Renal cortex interstitium (tissue), 11 donors: ENCODE measurements around the gene TNIP3. TPM values are rescaled to one million over a fixed set of nuclear protein-coding genes. Genes with fewer than 3 reads are reported as not detected.
"Not testable (repeated sequence)": the region's sequence is repeated elsewhere in the genome, so short reads cannot be mapped to it uniquely, and the experiment has no call there.

Experiments
- DNase-seq, 11 donors: peaks; one replicate each; pipeline ENCODE4 v3.0.0-alpha.2; 2013; ENCODE audit warnings: low read depth in 9 of 11, low spot score in 4 of 11; ENCODE audit errors: extremely low read depth in 1 of 11
- polyA plus RNA-seq, 3 donors: library from polyadenylated mRNA; unstranded; fragments of 120-200 nt; gene quantifications; one replicate each; pipeline ENCODE4 v1.2.1, GENCODE V29; 2013; ENCODE audit not compliant: insufficient read length in 3 of 3

Gene TNIP3
- polyA plus RNA-seq, 3 donors = 1.7 to 3.1 (median 2.6) TPM

- no peak for DNase-seq
Measured at GRCh38 chr4:121183361-121183760, 19.2 kb upstream of the TNIP3 start.

GRCh38 chr4:121182296-121182695, 18.2 kb upstream of the TNIP3 start:
- DNase-seq = peak in 6 of 11 donors; percentile 4 to 23 (median 8)

GRCh38 chr4:121181493-121181892, 17.4 kb upstream of the TNIP3 start:
- DNase-seq = no peak

GRCh38 chr4:121180558-121180957, 16.4 kb upstream of the TNIP3 start:
- no peak for DNase-seq

- DNase-seq = no peak
Measured at GRCh38 chr4:121177246-121178137, 13.4 kb upstream of the TNIP3 start.

GRCh38 chr4:121176082-121176934, 12.2 kb upstream of the TNIP3 start:
- DNase-seq = no peak

GRCh38 chr4:121171477-121171876, 7.4 kb upstream of the TNIP3 start:
- not testable (repeated sequence) for DNase-seq

- no peak for DNase-seq
Measured at GRCh38 chr4:121168446-121169281, 4.5 kb upstream of the TNIP3 start.

- no peak for DNase-seq
Measured at GRCh38 chr4:121166976-121167375, 2.9 kb upstream of the TNIP3 start.

- DNase-seq = no peak
Measured at GRCh38 chr4:121165206-121165605, 1.1 kb upstream of the TNIP3 start.

GRCh38 chr4:121156822-121157769, 7.0 kb downstream of the TNIP3 start:
- peak in 4 of 11 donors; percentile 7 to 30 (median 15) for DNase-seq

GRCh38 chr4:121155893-121156292, 8.2 kb downstream of the TNIP3 start:
- no peak for DNase-seq

GRCh38 chr4:121154103-121154515, 10.0 kb downstream of the TNIP3 start:
- DNase-seq = no peak

GRCh38 chr4:121151942-121152341, 12.2 kb downstream of the TNIP3 start:
- no peak for DNase-seq

GRCh38 chr4:121150486-121150885, 13.6 kb downstream of the TNIP3 start:
- no peak for DNase-seq

GRCh38 chr4:121150003-121150402, 14.1 kb downstream of the TNIP3 start:
- DNase-seq = no peak

GRCh38 chr4:121148621-121149020, 15.5 kb downstream of the TNIP3 start:
- DNase-seq = no peak

GRCh38 chr4:121148000-121148399, 16.1 kb downstream of the TNIP3 start:
- no peak for DNase-seq
